Measurements from ENCODE around the gene LMOD2. TPM values are rescaled to one million over a fixed set of nuclear protein-coding genes. Genes with fewer than 3 reads are reported as not detected.

LMOD2 gene
- total and polyA plus RNA-seq, 9 donors: 58.8 to 277 (median 129) TPM

DNA sequence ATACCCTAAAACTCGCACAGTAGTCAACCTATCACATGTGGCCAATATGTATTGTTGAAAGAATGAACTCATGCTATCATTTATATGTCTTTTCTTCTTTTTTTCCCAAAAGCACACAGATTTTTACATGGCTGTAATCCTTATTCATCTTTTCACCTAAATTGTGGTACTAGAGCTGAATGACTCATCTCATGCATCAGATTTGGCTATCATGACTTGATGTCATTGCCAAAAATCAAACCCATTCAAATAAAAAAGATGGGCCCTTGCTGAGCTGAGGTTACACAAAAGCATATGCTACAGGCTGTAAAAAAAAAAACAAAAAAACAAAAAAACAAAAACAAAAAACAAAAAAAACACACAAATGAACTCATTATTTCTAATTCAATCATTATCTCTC is 3.3 kb upstream of the LMOD2 start:
- H3K27ac ChIP-seq (ENCODE audit: low read length): no peak overlapping the region

DNA sequence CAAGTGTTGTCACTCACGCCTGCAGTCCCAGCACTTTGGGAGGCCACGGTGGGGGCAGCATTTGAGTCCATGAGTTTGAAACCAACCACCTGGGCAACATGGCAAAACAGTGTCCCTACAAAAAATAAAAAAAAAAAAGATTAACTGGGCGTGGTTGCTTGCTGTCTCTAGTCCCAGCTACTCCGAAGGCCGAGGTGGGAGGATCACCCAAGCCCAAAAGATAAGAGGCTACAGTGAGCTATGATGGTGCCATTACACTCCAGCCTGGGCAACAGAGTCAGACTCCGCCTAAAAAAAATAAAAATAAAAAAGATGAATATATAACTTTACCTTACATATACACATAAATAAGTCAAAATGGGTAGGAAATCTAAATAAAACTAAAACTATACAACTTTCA is 2.5 kb upstream of the LMOD2 start:
- Histone ChIP-seq H3K27ac (ENCODE audit: low read length) (no peak overlapping the region), H3K4me1 (ENCODE audit: control insufficient read depth, insufficient read depth, low read length) (no peaks in the 10 kb centered on the region), H3K36me3 (ENCODE audit: control insufficient read depth, insufficient read depth, low read length) (no peaks in the 10 kb centered on the region), H3K27me3 (ENCODE audit: control insufficient read depth, insufficient read depth, low read length) (no peaks in the 10 kb centered on the region), H3K9me3 (replicated peaks; ENCODE audit: control insufficient read depth, low read depth, low read length) (no peaks in the 10 kb centered on the region), H3K4me3 (ENCODE audit: low read length) (no peak overlapping the region)
- WGBS (ENCODE audit: insufficient coverage): 91% methylated on average over 5 of the region's 6 CpGs
- no peak for DNase-seq

More for the DNA sequence above, 3.3 kb upstream of the LMOD2 start:
- DNase-seq: no peak
- H3K4me1 ChIP-seq (ENCODE audit: control insufficient read depth, insufficient read depth, low read length): no peaks in the 10 kb centered on the region
- H3K27me3 ChIP-seq (ENCODE audit: control insufficient read depth, insufficient read depth, low read length): no peaks in the 10 kb centered on the region
- H3K9me3 ChIP-seq (replicated peaks; ENCODE audit: control insufficient read depth, low read depth, low read length): no peaks in the 10 kb centered on the region
- no peak overlapping the region for H3K4me3 ChIP-seq (ENCODE audit: low read length)
- WGBS (ENCODE audit: insufficient coverage): no CpG with 5 or more reads among the region's 1 CpG
- no peaks in the 10 kb centered on the region for H3K36me3 ChIP-seq (ENCODE audit: control insufficient read depth, insufficient read depth, low read length)

DNA sequence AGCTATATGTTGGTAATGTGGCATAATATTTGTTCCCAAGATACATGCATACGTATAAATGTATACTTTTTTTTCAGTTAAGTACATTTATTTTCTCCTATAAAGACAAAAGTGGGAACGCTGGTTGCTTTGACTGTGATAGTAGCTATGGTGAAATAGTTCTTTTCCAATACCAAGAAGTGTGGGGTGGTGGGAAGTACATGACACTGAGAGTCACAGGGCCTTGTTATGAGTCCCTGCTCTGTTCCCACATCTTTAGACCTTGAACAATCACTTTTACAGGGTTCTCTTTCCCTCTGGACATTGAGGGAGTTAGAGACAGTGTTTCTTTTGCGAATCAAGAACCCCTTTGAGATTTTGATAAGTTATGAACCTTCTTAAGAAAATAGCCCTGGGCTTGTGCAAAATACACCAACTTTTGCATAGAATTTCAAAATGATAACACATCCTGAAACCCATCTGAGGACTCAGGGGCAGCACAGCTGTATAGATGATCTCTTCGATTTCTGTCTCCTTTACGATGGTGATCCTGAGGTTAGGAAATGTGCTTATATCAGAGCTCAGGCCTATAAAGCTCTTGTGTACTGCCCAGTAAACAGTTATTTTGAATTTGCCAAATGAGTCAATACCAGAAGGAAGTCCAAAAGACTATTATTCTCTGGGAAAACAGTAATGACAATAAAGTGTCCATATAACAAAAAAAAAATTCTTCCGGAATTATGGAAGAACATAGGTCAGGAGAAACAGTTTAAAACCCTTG is 1.1 kb downstream of the LMOD2 start:
- H3K36me3 ChIP-seq (ENCODE audit: control insufficient read depth, insufficient read depth, low read length): no peaks in the 10 kb centered on the region
- H3K4me1 ChIP-seq (ENCODE audit: control insufficient read depth, insufficient read depth, low read length): peaks cover 2% of the 10 kb centered on the region
- no peak for DNase-seq
- H3K27me3 ChIP-seq (ENCODE audit: control insufficient read depth, insufficient read depth, low read length): no peaks in the 10 kb centered on the region
- H3K27ac ChIP-seq (ENCODE audit: low read length): peak overlapping the region; percentile 89
- no peaks in the 10 kb centered on the region for H3K9me3 ChIP-seq (replicated peaks; ENCODE audit: control insufficient read depth, low read depth, low read length)
- WGBS (ENCODE audit: insufficient coverage): no CpG with 5 or more reads among the region's 6 CpGs
- H3K4me3 ChIP-seq (ENCODE audit: low read length): peak overlapping the region; percentile 43

DNA sequence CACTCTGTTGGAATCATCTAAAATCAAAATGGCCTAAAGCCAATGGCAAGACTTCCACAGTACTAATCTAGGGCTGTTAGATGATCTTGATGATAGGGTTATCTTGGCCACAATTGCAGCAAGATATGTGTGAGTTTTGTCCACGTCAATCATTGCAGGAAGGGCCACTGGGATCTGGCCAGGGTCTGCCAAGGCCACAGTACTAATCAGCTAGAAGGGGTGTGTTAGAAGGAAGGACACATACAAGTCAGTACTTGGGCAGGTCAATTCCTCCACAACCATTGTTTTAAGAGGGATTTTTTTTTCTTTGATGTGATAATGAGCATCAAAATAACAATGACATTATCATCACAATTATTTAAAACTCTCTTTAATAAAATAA is 1.6 kb downstream of the LMOD2 start:
- peak; percentile 35 for DNase-seq
- no peaks in the 10 kb centered on the region for H3K36me3 ChIP-seq (ENCODE audit: control insufficient read depth, insufficient read depth, low read length)
- H3K27ac ChIP-seq (ENCODE audit: low read length): peak overlapping the region; percentile 89
- no peaks in the 10 kb centered on the region for H3K9me3 ChIP-seq (replicated peaks; ENCODE audit: control insufficient read depth, low read depth, low read length)
- H3K27me3 ChIP-seq (ENCODE audit: control insufficient read depth, insufficient read depth, low read length): no peaks in the 10 kb centered on the region
- 86% methylated on average over 1 of the region's 1 CpG for WGBS (ENCODE audit: insufficient coverage)
- H3K4me1 ChIP-seq (ENCODE audit: control insufficient read depth, insufficient read depth, low read length): peaks cover 2% of the 10 kb centered on the region
- peak overlapping the region; percentile 43 for H3K4me3 ChIP-seq (ENCODE audit: low read length)

- peaks cover 2% of the 10 kb centered on the region for H3K4me1 ChIP-seq (ENCODE audit: control insufficient read depth, insufficient read depth, low read length)
- H3K27ac ChIP-seq (ENCODE audit: low read length): peak overlapping the region; percentile 25
- peak overlapping the region; percentile 21 for H3K4me3 ChIP-seq (ENCODE audit: low read length)
- H3K27me3 ChIP-seq (ENCODE audit: control insufficient read depth, insufficient read depth, low read length): no peaks in the 10 kb centered on the region
- no peaks in the 10 kb centered on the region for H3K9me3 ChIP-seq (replicated peaks; ENCODE audit: control insufficient read depth, low read depth, low read length)
- DNase-seq: no peak
- 78% methylated on average over 3 of the region's 6 CpGs for WGBS (ENCODE audit: insufficient coverage)
- no peaks in the 10 kb centered on the region for H3K36me3 ChIP-seq (ENCODE audit: control insufficient read depth, insufficient read depth, low read length)
These were observed 2.4 kb downstream of the LMOD2 start for GRCh38 chr7:123658023-123658422.

- H3K9me3 ChIP-seq (replicated peaks; ENCODE audit: control insufficient read depth, low read depth, low read length): no peaks in the 10 kb centered on the region
- WGBS (ENCODE audit: insufficient coverage): 69% methylated on average over 7 of the region's 8 CpGs
- no peak overlapping the region for H3K4me3 ChIP-seq (ENCODE audit: low read length)
- H3K27me3 ChIP-seq (ENCODE audit: control insufficient read depth, insufficient read depth, low read length): no peaks in the 10 kb centered on the region
- H3K36me3 ChIP-seq (ENCODE audit: control insufficient read depth, insufficient read depth, low read length): no peaks in the 10 kb centered on the region
- no peak overlapping the region for H3K27ac ChIP-seq (ENCODE audit: low read length)
- no peak for DNase-seq
- H3K4me1 ChIP-seq (ENCODE audit: control insufficient read depth, insufficient read depth, low read length): peaks cover 2% of the 10 kb centered on the region
These were observed 5.1 kb downstream of the LMOD2 start for GRCh38 chr7:123660514-123661354.

- Histone ChIP-seq H3K27me3 (ENCODE audit: control insufficient read depth, insufficient read depth, low read length) (no peaks in the 10 kb centered on the region), H3K27ac (ENCODE audit: low read length) (no peak overlapping the region), H3K4me3 (ENCODE audit: low read length) (no peak overlapping the region), H3K9me3 (replicated peaks; ENCODE audit: control insufficient read depth, low read depth, low read length) (no peaks in the 10 kb centered on the region), H3K4me1 (ENCODE audit: control insufficient read depth, insufficient read depth, low read length) (peaks cover 2% of the 10 kb centered on the region), H3K36me3 (ENCODE audit: control insufficient read depth, insufficient read depth, low read length) (no peaks in the 10 kb centered on the region)
- DNase-seq: no peak
- no CpG with 5 or more reads among the region's 1 CpG for WGBS (ENCODE audit: insufficient coverage)
These were observed 6.1 kb downstream of the LMOD2 start for GRCh38 chr7:123661765-123662164.

- Histone ChIP-seq H3K36me3 (ENCODE audit: control insufficient read depth, insufficient read depth, low read length) (no peaks in the 10 kb centered on the region), H3K27me3 (ENCODE audit: control insufficient read depth, insufficient read depth, low read length) (no peaks in the 10 kb centered on the region), H3K4me1 (ENCODE audit: control insufficient read depth, insufficient read depth, low read length) (peaks cover 2% of the 10 kb centered on the region), H3K27ac (ENCODE audit: low read length) (no peak overlapping the region), H3K4me3 (ENCODE audit: low read length) (no peak overlapping the region), H3K9me3 (replicated peaks; ENCODE audit: control insufficient read depth, low read depth, low read length) (no peaks in the 10 kb centered on the region)
- DNase-seq: no peak
- 91% methylated on average over 15 of the region's 15 CpGs for WGBS (ENCODE audit: insufficient coverage)
These were observed 6.6 kb downstream of the LMOD2 start for GRCh38 chr7:123662293-123662692.

GRCh38 chr7:123662755-123663154 is 7.1 kb downstream of the LMOD2 start:
- no CpG with 5 or more reads among the region's 3 CpGs for whole genome bisulfite sequencing (ENCODE audit: insufficient coverage)
- H3K9me3 ChIP-seq (replicated peaks; ENCODE audit: control insufficient read depth, low read depth, low read length): no peaks in the 10 kb centered on the region
- peaks cover 2% of the 10 kb centered on the region for H3K4me1 ChIP-seq (ENCODE audit: control insufficient read depth, insufficient read depth, low read length)
- no peak overlapping the region for H3K27ac ChIP-seq (ENCODE audit: low read length)
- H3K27me3 ChIP-seq (ENCODE audit: control insufficient read depth, insufficient read depth, low read length): no peaks in the 10 kb centered on the region
- H3K4me3 ChIP-seq (ENCODE audit: low read length): no peak overlapping the region
- no peaks in the 10 kb centered on the region for H3K36me3 ChIP-seq (ENCODE audit: control insufficient read depth, insufficient read depth, low read length)
- no peak for DNase-seq

- no CpG with 5 or more reads among the region's 6 CpGs for WGBS (ENCODE audit: insufficient coverage)
- H3K27ac ChIP-seq (ENCODE audit: low read length): no peak overlapping the region
- DNase-seq: no peak
These were observed 7.5 kb downstream of the LMOD2 start for GRCh38 chr7:123663200-123663599.

More at GRCh38 chr7:123663200-123663599, 7.5 kb downstream of the LMOD2 start:
- H3K36me3 ChIP-seq (ENCODE audit: control insufficient read depth, insufficient read depth, low read length): no peaks in the 10 kb centered on the region
- no peak overlapping the region for H3K4me3 ChIP-seq (ENCODE audit: low read length)
- H3K9me3 ChIP-seq (replicated peaks; ENCODE audit: control insufficient read depth, low read depth, low read length): no peaks in the 10 kb centered on the region
- H3K27me3 ChIP-seq (ENCODE audit: control insufficient read depth, insufficient read depth, low read length): no peaks in the 10 kb centered on the region
- H3K4me1 ChIP-seq (ENCODE audit: control insufficient read depth, insufficient read depth, low read length): peaks cover 2% of the 10 kb centered on the region
